K562 (cell line): Measurements from ENCODE around the gene CNNM3. TPM values are rescaled to one million over a fixed set of nuclear protein-coding genes. Genes with fewer than 3 reads are reported as not detected.
A peak's percentile ranks its signal among the peaks of the same experiment; 100 is the strongest.

Experiments
- ASH1L ChIP-seq: fragments of 450-650 bp; IDR thresholded peaks from 2 replicates; pipeline ENCODE4 v1.6.1; 2018; ENCODE audit warnings: borderline replicate concordance, mild to moderate bottlenecking, low read depth; ENCODE audit not compliant: partially characterized antibody
- BDP1 ChIP-seq: IDR thresholded peaks from 3 replicates; pipeline ENCODE4 v1.6.1; 2011; ENCODE audit not compliant: insufficient read length, insufficient read depth
- BRF1 ChIP-seq: IDR thresholded peaks from 3 replicates; pipeline ENCODE4 v1.6.1; 2011; ENCODE audit warnings: borderline replicate concordance, mild to moderate bottlenecking; ENCODE audit not compliant: insufficient read length; ENCODE audit errors: extremely low read depth
- ERF ChIP-seq: fragments of 450-650 bp; formaldehyde crosslinking; IDR thresholded peaks from 2 replicates; pipeline ENCODE4 v1.4.0; 2020; ENCODE audit warnings: mild to moderate bottlenecking, mixed read lengths
- FOSL1 ChIP-seq: fragments of 200-800 bp; sonication (Bioruptor generic); conservative IDR thresholded peaks from 2 replicates; pipeline ENCODE4 v1.6.1; 2016; ENCODE audit warnings: missing genetic modification characterization, missing compliant biosample characterization
- FOXK2 ChIP-seq, 2 experiments: fragments of 450-650 bp; IDR thresholded peaks in 1 of 2; conservative IDR thresholded peaks in 1 of 2; 2 replicates each; pipeline ENCODE4 v1.6.1; 2016; ENCODE audit warnings: low read depth in 2 of 2, mild to moderate bottlenecking in 1 of 2
- GATA2 ChIP-seq: sonication (generic); formaldehyde crosslinking; IDR thresholded peaks from 2 replicates; pipeline ENCODE4 v1.4.0; 2020; ENCODE audit warnings: mild to moderate bottlenecking, missing genetic modification reagents
- NR1H2 ChIP-seq: sonication (generic); formaldehyde crosslinking; IDR thresholded peaks from 2 replicates; pipeline ENCODE4 v1.4.0; 2020; ENCODE audit warnings: mild to moderate bottlenecking, missing genetic modification reagents
- POLR2AphosphoS2 ChIP-seq: IDR thresholded peaks from 2 replicates; pipeline ENCODE4 v1.6.1; 2012; ENCODE audit warnings: low read length, improper control_type of control experiment
- RBM25 ChIP-seq: fragments of 200-400 bp; formaldehyde crosslinking; IDR thresholded peaks from 2 replicates; pipeline ENCODE4 v1.6.1; 2018; ENCODE audit warnings: low read length, low read depth, moderate library complexity; ENCODE audit not compliant: severe bottlenecking
- RCOR1 ChIP-seq, 2 experiments: IDR thresholded peaks; 2 replicates each; pipeline ENCODE4 v1.6.1; 2012; ENCODE audit warnings: low read depth in 2 of 2, low read length in 2 of 2, borderline replicate concordance in 1 of 2, improper control_type of control experiment in 1 of 2
- SRSF3 ChIP-seq: fragments of 200-400 bp; formaldehyde crosslinking; IDR thresholded peaks from 2 replicates; pipeline ENCODE4 v1.6.1; 2016; ENCODE audit warnings: mild to moderate bottlenecking, low read length, moderate library complexity; ENCODE audit not compliant: insufficient read depth
- TCF3 ChIP-seq: sonication (generic); formaldehyde crosslinking; IDR thresholded peaks from 2 replicates; pipeline ENCODE4 v1.4.0; 2020; ENCODE audit warnings: mild to moderate bottlenecking, missing genetic modification reagents
- YY1 ChIP-seq, 3 experiments: IDR thresholded peaks; 2 replicates each; pipeline ENCODE4 v1.6.1; 2011; ENCODE audit warnings: low read length in 2 of 3, mild to moderate bottlenecking in 2 of 3, moderate library complexity in 2 of 3, borderline replicate concordance in 1 of 3, control low read depth in 1 of 3, low read depth in 1 of 3; ENCODE audit not compliant: insufficient read depth in 3 of 3, insufficient replicate concordance in 2 of 3, control insufficient read depth in 1 of 3, insufficient read length in 1 of 3; ENCODE audit errors: extremely low read depth in 1 of 3
- ZBTB33 ChIP-seq: sonication (generic); formaldehyde crosslinking; IDR thresholded peaks from 2 replicates; pipeline ENCODE4 v1.8.1; 2023; ENCODE audit warnings: mild to moderate bottlenecking, missing genetic modification reagents
- ZBTB5 ChIP-seq: fragments of 450-650 bp; IDR thresholded peaks from 2 replicates; pipeline ENCODE4 v1.6.1; 2017; ENCODE audit warnings: antibody characterized with exemption
- ZNF197 ChIP-seq: fragments of 200-800 bp; sonication (Bioruptor generic); IDR thresholded peaks from 2 replicates; pipeline ENCODE4 v1.6.1; 2016; ENCODE audit warnings: low read depth, missing genetic modification characterization, missing compliant biosample characterization
- ZNF316 ChIP-seq: fragments of 450-650 bp; IDR thresholded peaks from 2 replicates; pipeline ENCODE4 v1.6.1; 2016
- polyA plus RNA-seq, 8 experiments: library from polyadenylated mRNA; depleted of rRNA in 4 of 8; stranded (reverse) in 5 of 8; unstranded in 3 of 8; fragments of >200 nt; fragmentation: Nextera tagmentation in 2 of 8; fragmentation: Illumina TruSeq in 1 of 8; extraction: Ambion mirVana in 2 of 8; extraction: Trizol in 1 of 8; gene quantifications; 2 replicates each; pipeline versions ENCODE4 v1.2.1 to v1.2.3, GENCODE V29; 2011 to 2014; ENCODE audit warnings: inconsistent platforms in 1 of 8, missing spikeins in 1 of 8
- total RNA-seq, 7 experiments: library from RNA; depleted of rRNA in 6 of 7; stranded (reverse); fragments of >200 nt in 6 of 7; fragmentation: Illumina TruSeq in 2 of 7; extraction: Trizol in 2 of 7; gene quantifications; 2 replicates each; pipeline versions ENCODE4 v1.2.1 to v1.2.3, GENCODE V29; 2011 to 2021; ENCODE audit warnings: low replicate concordance in 1 of 7
- TF ChIP-seq, protein P1 (sequence below): fragments of 450-650 bp; formaldehyde crosslinking; IDR thresholded peaks from 2 replicates; pipeline ENCODE4 v1.4.0; 2020; ENCODE audit warnings: mild to moderate bottlenecking, moderate library complexity

Gene CNNM3
- total and polyA plus RNA-seq, 9 of the 15 experiments (the other 6 are each of a cell fraction or from before 2014, with no cell fraction given), result 1.4 to 16.9 (median 6.5) TPM

DNA sequence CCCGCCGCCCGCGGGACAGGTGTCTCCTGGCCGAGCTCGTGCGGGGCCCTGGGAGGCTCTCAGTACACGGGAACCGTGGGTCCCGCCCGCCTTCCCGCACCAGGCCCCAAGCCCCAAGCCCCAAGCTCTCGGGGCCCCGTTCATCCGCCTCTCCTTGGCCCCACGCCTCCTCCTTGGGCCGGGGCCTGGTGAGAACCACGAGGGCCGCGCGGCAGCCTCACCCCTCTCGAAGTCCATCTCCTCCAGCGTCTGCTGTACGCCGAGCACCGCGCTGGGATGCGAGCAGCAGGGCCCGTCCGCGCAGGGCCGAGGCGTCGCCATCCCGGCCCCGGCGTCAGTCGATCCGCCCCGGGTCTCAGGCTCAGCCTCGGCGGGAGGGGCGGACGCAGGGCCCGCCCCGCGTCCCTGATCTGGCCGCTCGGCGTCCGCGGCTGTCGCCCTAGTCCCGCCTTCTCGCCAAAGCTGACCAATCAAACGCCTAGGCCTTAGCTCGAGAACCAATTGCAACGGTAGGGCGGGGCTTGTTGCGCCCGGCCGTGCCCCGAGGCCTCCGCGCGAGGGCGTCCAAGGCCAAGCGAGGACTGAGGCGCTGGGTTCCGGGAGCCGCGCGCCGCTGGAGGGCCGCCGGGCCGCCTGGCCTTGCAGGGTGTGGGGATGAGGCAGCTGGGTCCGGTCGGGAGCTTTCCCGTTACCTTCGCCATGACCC, 41.8 kb downstream of the CNNM3 start, which contains the start of gene ANKRD39 (continued):
- TF ChIP-seq POLR2AphosphoS2 (no peak), FOSL1 (tag) (no peak), ZBTB5 (no peak), ASH1L (peak; percentile 94), YY1 (IDR thresholded peaks at IDR 0.05; ENCODE audit: borderline replicate concordance in 1 of 3, control insufficient read depth in 1 of 3, extremely low read depth in 1 of 3, insufficient read depth in 3 of 3, insufficient read length in 1 of 3, insufficient replicate concordance in 2 of 3, low read depth in 1 of 3, low read length in 2 of 3) (peak; percentile 10 to 84 (median 81)), NR1H2 (no peak), TCF3 (peak; percentile 23; the same call in 1 of the 2 replicates), BRF1 (no peak), ZBTB33 (peak; percentile 36; the same call in 1 of the 2 replicates), BDP1 (no peak), RCOR1 (IDR thresholded peaks at IDR 0.05; ENCODE audit: borderline replicate concordance in 1 of 2, low read depth in 2 of 2, low read length in 2 of 2) (0 out of 4 replicates have a peak, but pooled peaks of 1 of the 2 experiments have one; percentile 10), ERF (CRISPR knock-in tag) (peak; percentile 61; the same call in 1 of the 2 replicates), SRSF3 (no peak), GATA2 (no peak), ZNF197 (no peak), RBM25 (peak; percentile 100), FOXK2 (conservative IDR thresholded peaks at IDR 0.05 in 1 of 2, IDR thresholded peaks at IDR 0.05 in 1 of 2; ENCODE audit: low read depth in 2 of 2) (peak; percentile 80), ZNF316 (no peak)
- TF ChIP-seq, protein P1, sequence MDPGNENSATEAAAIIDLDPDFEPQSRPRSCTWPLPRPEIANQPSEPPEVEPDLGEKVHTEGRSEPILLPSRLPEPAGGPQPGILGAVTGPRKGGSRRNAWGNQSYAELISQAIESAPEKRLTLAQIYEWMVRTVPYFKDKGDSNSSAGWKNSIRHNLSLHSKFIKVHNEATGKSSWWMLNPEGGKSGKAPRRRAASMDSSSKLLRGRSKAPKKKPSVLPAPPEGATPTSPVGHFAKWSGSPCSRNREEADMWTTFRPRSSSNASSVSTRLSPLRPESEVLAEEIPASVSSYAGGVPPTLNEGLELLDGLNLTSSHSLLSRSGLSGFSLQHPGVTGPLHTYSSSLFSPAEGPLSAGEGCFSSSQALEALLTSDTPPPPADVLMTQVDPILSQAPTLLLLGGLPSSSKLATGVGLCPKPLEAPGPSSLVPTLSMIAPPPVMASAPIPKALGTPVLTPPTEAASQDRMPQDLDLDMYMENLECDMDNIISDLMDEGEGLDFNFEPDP (CRISPR knock-in tag), result no peak
